ENCODE results near the gene NKPD1.

Gene NKPD1, protein sequence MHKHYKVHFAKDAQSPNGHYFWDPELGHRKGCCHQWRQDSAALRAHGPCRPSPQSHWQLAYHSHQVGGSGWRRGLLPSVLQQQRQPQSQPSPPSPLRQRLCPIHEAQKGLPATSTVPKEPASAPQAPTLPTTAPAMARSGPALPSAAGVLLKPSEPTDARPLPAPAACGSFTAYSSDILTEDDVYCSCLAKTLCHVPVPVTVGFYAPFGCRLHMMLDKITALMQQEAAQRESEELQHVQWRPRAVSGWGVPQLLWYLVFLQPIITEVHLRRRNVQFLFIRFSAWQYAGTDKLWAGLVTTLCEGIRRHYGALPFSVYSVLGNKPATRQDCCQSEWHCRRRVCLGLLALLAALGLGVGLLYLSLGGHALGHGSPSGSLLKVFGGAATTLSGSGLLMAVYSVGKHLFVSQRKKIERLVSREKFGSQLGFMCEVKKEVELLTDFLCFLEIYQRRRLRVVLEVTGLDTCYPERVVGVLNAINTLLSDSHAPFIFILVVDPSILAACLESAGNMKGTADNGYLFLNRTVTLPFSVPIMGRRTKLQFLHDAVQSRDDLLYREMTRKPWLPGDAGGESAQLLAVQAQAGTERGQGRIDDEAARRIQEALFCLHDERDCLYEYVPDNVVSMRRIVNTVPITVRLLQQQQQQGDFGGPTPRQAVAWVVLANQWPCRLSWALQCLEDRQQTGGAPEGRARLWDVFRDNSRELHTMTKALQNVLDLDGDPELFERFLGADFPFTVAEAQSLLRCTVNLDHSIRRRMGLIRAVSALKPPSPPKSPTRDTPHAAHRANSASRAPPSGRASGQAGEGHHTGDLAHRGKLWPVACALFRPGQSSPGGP

DNA sequence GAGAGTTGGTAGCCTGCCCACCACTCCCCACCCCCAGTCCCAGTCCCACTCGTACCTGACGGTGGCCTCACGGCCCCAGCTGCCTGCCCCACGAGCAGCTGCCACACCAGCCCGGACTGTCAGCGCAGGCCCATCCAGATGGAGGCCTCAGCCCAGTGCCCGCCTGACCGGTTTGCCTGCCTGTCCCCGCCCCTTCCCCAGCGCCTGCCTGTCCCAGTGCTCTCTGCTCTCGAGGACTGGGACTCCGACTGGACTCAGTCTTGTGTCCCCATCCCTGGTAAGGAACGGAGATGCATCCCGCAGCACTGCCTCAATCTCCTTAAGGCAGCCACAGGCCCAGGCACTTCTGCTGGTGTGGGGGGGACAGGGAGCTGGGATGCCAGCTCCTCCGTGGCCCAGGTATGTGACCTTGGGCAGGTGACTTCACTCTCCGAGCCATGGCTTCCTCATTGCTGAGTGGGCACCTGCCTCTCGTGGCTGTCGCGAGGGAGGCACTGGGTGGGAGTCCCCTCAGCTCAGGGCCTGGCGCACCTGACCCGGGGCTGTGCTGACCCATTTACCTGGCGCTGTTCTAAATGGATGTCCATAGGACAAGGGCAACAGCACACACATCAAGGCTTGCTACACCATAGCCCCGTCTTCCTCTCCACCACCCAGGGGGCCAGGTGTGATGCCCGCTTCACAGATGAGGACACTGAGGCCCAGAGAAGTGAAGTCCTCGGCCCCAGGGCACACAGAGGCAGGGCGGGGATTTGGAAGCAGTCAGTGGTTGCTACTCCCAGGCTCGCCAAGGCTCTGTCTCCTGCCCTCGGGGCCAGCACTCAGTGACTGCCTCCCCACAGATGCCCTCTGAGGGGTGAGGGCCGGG, at the start of gene NKPD1:
Gene NKPD1, minus strand, starts transcription at position 113 of the 868 bp plus-strand sequence. CDS start 832 bp downstream, outside the sequence.
- in situ Hi-C loops (cut with MboI; ENCODE audit: low sequenced_read_pairs) = no loop called here

DNA sequence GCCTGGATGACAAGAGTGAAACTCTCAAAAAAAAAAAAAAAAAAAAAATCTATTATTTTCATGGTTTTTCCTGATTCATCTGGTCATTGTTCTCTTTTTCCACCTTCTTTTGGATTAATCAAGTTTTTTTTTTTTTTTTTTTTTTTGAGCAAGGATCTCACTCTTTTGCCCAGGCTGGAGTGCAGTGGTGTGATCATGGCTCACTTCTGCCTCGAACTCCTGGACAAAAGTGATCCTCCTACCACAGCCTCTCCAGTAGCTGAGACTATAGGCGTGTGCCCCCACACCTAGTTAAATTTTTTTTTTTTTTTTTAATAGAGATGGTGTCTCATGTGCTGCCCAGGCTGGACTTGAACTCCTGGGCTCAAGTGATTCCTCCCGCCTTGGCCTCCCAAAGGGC, 45.5 kb upstream of the NKPD1 start:
- in situ Hi-C loops (cut with MboI; ENCODE audit: low sequenced_read_pairs) = no loop called here

DNA sequence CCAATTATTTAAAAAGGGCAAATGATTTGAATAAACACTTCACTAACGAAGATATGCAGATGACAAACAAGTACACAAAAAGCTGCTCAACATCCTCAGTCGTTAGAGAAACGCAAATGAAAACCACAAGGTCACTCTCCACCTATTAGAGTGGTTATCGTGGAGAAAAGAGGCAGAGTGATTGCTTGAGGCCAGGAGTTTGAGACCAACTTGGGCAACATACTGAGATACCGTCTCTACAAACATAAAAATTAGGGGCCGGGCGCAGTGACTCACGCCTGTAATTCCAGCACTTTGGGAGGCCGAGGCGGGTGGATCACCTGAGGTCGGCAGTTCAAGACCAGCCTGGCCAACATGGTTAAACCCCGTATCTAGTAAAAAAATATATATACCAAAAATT, 45.0 kb upstream of the NKPD1 start:
- in situ Hi-C loops (cut with MboI; ENCODE audit: low sequenced_read_pairs) = no loop called here

DNA sequence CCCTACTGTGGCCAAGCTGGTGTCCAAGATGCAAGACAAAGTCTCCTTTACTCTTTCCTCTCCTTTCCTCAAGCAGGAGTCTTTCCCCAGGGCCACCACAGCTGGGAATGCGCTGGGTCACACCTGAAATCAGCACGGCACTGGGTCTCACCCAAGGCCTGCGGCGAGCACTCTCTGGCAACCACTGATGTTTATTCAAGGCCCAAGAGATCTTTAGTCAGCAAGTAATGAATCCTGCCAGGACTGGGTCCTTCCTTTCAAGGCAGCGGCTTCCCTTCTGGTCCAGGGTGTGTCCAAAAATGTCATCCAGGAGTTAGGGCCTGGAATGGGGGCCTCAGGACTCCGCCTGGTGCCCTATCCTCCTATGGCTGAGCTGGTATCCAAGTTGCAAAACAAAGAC, 41.9 kb upstream of the NKPD1 start:
- in situ Hi-C loops (cut with MboI; ENCODE audit: low sequenced_read_pairs) = no loop called here

DNA sequence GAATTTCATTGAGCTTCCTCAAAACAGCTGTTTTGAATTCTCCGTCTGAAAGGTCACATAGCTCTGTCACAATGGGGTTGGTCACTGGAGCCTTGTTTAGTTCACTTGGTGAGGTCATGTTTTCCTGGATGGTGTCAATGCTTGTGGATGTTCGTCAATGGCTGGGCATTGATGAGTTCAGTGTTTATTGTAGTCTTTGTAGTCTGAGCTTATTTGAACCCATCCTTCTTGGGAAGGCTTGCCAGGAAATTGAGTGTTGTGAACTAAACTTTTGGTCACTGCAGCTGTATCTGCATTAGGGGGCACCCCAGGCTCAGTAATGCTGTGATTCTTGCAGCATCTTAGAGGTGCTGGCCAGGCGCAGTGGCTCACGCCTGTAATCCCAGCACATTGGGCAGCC, 39.8 kb upstream of the NKPD1 start:
- in situ Hi-C loops (cut with MboI; ENCODE audit: low sequenced_read_pairs) = no loop called here

DNA sequence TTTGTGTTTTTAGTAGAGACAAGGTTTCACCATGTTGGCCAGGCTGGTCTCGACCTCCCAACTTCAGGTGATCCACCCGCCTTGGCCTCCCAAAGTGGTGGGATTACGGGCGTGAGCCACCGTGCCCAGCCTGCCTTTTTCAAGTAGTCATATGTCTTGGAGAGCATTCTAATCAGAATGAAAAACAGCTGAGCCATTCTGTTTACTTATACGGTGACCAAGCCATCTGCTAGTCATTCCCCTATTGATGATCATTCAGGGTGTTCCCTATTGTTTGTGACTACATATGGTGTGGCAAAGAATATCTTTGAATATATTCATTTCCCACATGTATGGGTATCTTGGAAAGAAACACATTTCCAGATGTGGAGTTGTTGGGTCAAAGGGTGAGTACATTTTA, 35.0 kb upstream of the NKPD1 start:
- in situ Hi-C loops (cut with MboI; ENCODE audit: low sequenced_read_pairs) = no loop called here

DNA sequence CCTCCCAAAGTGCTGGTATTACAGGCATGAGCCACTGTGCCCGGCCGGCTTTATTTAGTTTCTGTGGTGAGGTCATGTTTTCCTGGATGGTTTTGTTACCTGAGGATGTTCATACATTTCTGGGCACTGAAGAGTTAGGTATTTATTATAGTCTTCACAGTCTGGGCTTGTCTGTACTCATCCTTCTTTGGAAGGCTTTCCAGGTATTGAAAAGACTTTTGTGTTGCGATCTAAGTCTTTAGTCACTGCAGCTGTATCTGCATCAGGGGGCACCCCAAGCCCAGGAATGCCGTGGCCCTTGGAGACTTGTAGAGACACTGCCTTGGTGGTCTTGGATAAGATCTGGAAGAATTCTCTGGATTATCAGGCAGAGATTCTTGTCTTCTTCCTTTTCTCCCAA, 30.6 kb upstream of the NKPD1 start:
- in situ Hi-C loops (cut with MboI; ENCODE audit: low sequenced_read_pairs) = no loop called here

DNA sequence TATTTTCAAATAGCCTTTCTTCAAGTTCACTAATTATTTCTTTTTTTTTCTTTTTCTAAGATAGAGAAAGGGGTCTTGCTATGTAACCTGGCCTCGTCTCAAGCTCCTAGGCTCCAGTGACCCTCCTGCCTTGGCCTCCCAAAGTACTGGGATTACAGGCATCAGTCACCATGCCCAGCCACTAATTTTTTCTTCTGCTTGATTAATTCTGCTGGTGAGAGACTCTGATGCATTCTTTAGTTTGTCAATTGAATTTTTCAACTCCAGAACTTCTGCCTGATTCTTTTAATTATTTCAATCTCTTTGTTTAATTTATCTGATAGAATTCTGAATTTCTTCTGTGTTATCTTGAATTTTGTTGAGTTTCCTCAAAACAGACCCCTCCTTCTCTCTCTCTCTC, 29.2 kb upstream of the NKPD1 start:
- in situ Hi-C loops (cut with MboI; ENCODE audit: low sequenced_read_pairs) = no loop called here

DNA sequence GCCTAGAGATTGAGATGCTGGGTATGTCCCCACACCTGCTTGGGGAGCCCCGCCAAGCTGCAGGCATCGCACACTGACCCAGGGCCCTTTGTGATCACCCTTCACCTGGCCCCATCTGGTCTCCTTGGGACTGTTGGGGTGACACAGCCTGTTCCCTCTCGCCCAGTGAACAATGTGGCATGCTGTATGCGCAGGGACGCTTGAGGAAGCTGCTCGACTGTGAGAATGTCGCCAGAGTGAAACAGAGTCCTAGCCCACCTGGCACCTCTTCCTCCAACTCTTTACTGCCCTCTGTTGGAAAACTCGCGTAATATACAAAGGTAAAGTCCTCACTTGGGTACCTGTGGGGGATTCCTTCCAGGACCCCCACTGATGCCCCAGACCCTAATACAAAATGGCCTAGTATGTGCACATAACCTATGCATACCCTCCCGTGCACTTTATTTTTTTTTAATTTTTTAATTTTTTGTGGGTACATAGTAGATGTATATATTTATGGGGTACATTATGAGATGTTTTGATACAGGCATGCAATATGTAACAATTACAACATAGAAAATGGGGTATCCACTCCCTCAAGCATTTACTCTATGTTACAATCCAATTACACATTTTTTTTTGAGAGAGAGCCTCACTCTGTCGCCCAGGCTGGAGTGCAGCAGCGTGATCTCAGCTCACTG, 26.8 kb upstream of the NKPD1 start:
- in situ Hi-C loops (cut with MboI; ENCODE audit: low sequenced_read_pairs) = no loop called here

DNA sequence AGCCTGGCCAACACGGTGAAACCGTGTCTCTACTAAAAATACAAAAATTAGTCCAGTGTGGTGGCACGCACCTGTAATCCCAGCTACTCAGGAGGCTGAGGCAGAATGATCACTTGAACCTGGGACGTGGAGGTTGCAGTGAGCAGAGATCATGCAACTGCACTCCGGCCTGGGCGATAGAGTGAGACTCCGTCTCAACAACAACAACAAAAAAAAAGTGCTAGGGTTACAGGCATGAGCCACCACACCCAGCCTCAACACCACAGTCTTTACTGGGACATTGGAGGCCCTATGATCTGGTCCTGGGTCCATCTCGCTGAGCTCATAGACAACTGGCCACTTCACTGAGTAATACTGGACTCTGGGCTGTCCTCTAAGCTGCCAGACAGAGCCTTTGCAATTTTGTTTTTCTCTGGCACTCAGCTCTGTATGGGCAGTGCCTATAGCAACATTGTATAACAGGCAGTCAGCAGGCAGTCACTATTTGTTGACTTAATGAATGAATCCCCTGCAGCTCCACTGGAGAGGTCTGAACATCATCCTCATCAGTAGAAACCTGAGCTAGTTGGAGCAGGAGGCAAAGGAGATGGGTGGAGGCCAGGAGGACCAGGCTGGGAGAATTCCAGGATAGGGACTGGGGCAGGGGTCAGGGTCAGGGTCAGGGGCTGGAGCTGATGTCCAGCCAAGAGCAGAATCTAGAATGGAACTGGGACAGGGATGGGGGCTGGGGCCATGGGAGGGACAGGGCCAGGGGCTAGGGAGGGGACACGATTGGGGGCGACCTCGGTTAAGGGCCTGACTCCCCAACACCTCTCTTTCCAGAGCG, 25.9 kb upstream of the NKPD1 start:
- in situ Hi-C loops (cut with MboI; ENCODE audit: low sequenced_read_pairs) = no loop called here

DNA sequence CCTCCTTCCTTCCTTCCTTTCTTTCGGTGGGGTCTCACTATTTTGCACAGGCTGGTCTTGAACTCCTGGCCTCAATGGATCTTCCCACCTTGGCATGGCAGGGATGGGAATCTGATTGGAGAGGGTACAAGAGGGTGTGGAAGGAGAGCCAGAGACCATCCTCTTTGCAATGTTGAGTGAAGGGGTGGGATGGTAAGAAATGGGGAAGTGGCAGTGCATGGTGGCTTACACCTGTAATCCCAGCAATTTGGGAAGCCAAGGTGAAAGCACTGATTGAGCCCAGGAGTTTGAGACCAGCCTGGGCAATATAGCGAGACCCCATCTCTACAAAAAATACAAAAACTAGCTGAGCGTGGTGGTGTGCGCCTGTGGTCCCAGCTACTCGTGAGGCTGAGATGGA, 23.3 kb upstream of the NKPD1 start:
- in situ Hi-C loops (cut with MboI; ENCODE audit: low sequenced_read_pairs) = no loop called here

DNA sequence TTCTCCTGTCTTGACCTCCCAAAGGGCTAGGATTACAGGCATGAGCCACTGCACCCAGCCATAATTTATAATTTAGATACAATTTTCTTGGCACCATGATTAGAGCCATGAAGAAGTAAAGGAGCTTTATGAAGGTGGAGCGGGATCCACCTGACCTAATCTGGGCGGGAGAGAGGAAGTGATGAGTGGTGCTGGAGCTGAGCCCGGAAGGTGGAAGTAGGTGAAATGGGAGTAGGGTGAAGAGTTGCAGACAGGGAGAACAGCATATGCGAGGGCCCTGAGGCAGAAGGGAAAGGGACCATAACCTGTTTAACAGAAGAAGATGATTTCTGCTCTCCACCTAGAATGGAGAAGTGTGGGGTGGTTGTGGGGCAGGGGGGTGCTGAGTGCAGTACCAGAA, 22.0 kb upstream of the NKPD1 start:
- in situ Hi-C loops (cut with MboI; ENCODE audit: low sequenced_read_pairs) = no loop called here

DNA sequence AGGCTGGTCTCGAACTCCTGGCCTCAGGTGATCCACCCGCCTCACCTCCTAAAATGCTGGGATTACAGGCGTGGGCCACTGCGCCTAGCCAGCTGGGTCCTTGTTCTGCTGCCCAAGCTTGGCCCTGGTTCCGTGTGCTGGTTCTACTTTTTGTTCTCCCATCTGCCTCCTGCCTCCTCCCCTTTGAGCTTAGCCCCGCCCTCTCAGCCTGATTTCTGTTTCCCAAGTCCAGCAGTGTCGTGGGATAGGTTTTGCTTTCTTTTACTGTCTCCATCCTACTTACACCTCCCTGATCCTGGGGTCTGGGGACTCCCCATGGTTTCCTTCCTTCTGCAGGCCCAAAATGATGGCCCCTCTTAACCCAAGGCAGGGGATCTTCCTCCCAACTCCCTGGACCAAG, 20.2 kb upstream of the NKPD1 start:
- in situ Hi-C loops (cut with MboI; ENCODE audit: low sequenced_read_pairs) = no loop called here

DNA sequence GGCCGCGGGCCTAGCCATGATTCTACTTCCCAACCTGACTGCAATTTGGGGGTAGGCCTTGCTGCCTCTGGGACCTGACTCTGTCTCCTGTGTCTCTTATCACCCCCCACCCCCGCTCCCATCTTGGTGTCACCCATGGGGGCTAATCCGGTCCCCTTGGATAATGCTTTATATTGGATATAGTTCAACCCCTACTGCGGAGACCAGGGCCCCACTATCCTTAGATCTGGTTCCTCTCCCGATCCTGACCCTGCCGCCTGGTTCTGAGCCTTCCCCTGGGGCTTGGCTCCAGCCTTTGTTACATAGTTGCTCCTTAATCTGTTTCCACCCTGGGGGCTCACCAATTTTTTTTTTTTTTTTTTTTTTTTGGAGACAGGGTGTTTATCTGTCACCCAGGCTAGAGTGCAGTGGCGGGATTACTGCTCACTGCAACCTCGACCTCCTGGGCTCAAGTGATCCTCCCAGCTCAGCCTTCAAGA, 19.1 kb upstream of the NKPD1 start:
- in situ Hi-C loops (cut with MboI; ENCODE audit: low sequenced_read_pairs) = no loop called here

DNA sequence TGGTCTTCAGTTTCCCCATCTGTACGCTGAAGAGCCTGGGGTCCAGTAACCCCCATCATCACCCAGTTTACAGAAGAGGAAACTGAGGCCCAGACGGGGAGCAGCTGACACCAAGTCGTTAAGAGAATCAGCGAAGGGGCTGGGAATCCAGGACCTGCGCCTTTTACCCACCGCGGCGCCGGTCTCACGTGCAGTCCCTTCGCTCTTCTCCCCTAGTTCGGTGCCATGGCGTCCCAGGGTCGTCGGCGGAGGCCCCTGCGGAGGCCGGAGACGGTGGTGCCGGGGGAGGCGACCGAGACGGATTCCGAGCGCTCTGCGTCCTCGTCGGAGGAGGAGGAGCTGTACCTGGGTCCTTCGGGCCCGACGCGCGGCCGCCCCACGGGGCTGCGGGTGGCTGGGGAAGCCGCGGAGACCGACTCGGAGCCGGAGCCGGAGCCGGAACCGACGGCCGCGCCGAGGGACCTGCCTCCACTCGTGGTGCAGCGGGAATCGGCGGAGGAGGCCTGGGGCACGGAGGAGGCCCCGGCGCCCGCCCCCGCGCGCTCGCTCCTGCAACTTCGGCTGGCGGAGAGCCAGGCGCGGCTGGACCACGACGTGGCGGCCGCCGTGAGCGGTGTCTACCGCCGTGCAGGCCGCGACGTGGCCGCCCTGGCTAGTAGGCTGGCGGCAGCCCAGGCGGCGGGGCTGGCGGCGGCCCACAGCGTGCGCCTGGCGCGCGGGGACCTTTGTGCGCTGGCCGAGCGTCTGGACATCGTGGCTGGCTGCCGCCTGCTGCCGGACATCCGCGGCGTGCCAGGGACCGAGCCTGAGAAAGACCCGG, 18.5 kb upstream of the NKPD1 start:
- in situ Hi-C loops (cut with MboI; ENCODE audit: low sequenced_read_pairs) = no loop called here

DNA sequence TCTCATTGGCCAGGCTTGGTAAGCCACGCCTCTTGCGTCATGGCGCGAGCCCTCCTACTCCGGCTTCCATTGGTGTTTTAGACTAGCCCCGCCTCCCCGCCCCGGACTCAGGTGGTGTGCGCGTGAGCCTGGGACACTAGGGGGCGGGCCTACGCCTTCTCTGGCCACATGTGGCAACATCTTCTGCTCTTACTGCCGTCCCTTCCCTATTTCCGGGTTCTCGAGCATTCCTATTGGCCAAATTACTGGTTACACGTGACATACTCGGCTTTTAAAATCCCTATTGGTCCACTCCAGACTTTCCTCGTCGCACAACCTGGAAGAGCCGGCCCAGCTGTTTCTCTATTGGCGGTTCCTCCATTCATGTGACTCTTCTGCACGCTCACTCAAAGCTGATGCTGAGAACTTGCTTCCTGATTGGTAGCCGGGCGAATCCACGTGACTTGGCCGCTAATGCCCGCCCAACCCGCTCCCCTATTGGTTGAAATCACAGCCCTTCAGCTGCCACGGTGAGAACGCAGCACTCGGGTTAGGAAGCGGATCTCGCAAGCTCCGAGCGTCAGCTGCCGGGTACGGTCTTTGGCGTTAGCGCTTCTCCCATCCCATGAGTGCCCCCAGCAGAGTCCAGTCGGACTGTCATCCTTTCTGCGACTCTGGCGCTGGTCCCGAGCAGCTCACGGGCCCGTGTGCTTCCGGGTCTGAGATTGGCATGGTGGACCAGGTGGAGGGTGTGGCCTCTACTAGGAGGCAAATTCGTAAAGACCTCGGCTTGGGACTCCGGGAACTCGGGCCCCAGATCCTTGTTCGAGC, 17.7 kb upstream of the NKPD1 start, which contains the start of gene BLOC1S3:
Gene BLOC1S3, plus strand, starts transcription at position 523 of the 810 bp plus-strand sequence. CDS start 513 bp downstream, outside the sequence.
- in situ Hi-C loops (cut with MboI; ENCODE audit: low sequenced_read_pairs) = no loop called here

DNA sequence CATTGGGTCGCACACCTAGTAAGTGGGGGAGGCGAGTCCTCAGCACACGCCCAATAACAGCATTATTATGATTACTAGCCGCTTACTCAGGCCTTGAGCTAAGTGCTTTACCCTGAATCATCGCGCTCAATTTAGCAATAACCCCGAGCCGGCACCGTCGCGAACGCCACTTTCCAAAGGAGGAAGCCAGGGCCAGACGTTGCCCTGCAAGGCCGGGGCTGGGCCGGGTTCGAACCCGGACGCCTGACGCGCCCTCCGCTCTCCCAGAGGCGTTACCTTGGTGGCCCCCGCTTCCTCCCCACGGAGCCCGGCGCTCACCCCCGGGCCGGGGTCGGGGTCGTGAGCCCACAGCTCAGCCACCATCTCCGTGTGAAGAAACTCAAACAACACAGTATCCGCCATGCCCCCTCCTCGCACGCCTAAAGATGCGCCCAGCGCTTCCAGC, 17.1 kb upstream of the NKPD1 start, which contains the start of gene TRAPPC6A:
Gene TRAPPC6A, minus strand, starts transcription at position 421 of the 445 bp plus-strand sequence. Its CDS starts 19 bp downstream, at position 402.
- in situ Hi-C loops (cut with MboI; ENCODE audit: low sequenced_read_pairs) = no loop called here

All from HL-60/S4 treated with phorbol 12-myristate 13-acetate at 8.2 ng/mL for 4 days and 3 days (cell line).